HG03575 (cell line): Measurements from ENCODE around the gene STARD13.

ENCODE experiments used
- ATAC-seq: cut with Tn5 transposase; IDR thresholded peaks from one replicate; pipeline ENCODE4 v1.9.1; 2021; ENCODE audit not compliant: unreplicated experiment, insufficient number of reproducible peaks, low FRiP score; ENCODE audit errors: extremely low read depth

The STARD13 gene

DNA sequence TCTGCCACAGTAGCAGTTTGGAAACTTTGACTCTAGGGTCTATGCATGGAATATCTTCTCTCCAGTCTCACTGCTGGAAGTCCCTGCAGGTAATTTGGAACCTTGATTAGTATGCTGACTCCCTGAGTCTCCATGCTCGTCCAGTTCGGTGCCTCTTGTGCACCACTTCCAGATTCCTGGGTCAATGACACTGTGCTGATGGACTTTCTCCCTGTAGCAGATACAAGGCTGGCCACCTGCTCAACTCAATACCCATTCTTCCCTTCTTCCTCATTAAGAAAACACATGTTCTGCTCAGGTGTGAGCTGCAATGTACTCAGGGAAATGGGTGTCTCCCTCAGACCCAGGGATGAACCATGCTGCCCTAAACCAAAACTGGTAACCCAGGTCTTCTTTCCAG, 170.3 kb downstream of the STARD13 start:
- no peak for ATAC-seq

DNA sequence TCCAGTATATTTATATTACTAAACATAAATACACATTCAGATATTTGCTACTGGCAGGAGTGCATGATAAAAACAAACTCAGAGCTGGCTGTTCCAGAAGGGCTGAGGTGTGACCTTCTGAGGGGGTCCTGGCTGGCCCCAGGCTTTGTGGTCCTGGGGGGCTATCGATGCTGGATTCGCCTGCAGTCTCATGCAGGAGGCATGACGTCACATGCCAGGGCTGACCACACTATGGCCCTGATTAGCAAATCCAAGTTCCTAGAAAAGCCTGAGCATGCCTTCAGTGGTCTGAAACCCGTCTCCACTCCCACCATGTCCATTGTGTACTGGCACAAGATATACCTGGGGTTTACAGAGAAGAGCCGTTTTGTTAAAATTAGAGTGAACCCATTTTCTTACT, 171.4 kb downstream of the STARD13 start:
- ATAC-seq: no peak

DNA sequence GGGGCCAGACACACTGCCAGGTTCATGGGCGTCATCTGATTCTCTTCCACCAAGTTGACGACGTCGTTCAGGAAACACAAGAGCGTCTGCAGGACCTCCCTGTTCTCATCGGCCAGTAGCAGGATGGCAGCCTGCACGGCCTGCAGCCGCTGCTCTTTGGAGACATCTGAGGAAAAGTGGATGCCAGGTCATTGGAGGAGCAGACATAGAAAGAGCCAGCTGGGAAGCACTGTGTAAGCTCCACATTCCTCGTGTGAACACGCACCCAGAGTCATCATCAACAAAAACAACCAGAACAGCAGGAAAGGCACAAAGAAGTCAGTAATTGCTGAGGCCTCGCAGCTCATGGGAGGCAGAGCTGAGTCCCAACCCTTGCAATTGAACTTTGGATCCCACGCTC, 172.8 kb downstream of the STARD13 start:
- no peak for ATAC-seq

DNA sequence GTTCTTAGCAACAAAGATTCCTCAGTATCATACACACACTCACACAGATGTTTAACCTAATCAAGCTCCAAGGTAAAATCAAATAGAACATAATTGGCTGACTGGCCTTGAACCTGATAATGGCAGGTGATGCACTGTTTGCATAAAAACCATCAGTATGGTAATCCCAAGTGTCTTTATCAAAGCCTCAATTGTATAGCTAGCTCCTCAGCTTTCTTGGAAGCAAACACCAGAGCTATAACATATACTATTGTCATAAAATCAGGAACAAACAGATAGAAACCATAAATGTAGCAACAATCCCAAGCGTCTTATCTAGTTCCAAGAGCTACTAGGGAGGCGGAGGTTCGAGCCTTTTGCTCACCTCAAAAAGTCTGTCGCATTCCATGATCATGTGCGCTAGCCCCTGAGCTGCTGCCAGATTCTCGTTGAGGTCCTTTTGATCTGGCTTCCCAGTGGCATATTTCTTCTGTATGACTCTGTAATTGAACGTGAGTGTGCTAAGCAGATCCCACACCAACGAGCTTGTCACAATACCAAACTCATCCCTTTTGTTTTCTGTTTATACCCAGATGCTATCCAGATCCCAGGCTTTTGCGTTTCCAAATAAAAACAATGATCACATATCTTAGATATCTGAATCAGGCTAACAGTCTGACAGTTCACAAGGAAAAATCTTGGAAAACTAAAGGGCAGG, 174.0 kb downstream of the STARD13 start:
- ATAC-seq: no peak

DNA sequence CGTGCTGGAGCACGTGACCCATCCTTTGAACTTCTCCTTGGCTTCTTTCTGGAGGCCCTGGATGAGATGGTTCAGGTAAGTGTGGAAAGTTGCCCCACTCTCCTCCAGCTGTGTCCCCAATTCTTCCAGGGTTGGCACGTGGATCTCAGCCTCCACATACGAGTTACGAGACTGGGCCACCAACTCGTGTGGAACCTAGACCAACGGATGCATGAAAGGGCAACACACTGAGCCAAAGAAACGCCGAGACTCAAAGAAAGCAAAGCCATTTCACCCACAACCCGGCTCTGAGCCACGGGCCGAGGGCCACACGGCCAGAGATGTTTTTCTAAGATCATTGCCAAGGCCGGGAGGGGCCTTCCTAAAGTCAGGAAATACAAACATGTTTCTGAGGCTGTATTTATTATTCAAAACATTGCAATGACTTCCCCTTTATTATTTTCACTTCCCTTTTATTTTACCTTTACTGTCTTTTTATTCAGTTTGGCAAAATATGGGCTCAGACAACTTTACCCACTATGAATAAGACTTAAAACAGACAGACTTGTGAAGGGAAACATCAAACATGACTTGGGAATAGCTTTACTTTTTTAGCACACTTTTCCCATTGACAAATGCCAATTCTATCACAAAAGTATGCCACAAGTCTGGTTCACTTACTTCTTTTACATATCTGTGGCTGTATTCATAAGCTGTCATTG, 174.7 kb downstream of the STARD13 start:
- ATAC-seq: no peak

DNA sequence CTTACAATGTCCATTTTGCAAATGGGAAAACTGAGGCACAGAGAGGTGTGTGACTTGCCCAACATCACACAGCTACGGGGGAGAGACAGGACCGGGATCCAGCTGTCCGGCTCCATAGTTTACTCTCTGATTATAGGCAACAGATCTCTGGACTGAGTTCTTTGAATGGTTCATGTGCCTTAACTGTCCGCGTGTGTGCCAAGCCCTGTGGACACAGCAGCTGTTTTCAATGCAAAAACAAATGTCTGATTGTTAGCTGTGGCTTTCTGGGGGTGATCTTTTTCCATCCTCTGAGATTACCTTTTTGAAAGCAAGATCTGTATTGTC, 175.2 kb downstream of the STARD13 start:
- no peak for ATAC-seq

DNA sequence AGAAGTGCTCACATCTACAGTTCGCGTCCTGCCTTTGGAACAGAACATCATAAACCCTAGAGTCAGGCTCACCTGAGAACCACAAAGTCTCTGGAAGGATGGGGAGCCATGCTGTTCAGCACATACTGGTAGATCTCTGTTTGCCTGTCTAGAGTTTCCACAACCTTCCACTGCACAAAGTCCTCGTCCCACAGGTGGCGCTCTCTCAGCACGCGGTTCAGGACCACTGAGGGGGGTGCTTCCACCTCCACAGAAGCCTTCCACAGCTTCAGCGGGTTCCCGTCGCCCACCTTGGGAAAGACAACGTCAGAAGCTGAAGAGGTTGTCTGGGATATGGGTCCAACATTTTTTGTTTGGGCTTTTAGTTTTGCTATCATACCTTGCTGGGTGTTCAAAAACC, 175.8 kb downstream of the STARD13 start:
- no peak for ATAC-seq

DNA sequence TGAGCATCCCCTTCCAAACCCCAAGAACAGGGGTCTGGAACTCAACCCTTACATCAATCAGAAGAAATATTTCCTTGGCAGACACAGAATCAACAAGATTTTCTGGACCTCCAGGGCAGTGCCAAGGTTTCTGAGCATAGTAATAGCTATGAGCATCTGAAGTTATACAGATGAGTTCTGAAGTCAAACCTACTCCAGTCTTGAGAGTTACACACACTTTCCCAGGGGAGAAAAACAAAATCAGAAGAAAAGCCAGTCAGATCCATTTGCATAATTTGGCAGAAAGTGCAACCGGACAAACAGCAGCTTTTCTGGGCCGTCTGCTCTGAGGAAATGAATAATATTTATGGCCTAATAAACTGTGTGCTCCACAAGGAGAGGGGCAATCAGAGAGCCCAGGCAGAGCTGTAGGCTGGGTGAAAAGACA, 176.3 kb downstream of the STARD13 start:
- no peak for ATAC-seq

DNA sequence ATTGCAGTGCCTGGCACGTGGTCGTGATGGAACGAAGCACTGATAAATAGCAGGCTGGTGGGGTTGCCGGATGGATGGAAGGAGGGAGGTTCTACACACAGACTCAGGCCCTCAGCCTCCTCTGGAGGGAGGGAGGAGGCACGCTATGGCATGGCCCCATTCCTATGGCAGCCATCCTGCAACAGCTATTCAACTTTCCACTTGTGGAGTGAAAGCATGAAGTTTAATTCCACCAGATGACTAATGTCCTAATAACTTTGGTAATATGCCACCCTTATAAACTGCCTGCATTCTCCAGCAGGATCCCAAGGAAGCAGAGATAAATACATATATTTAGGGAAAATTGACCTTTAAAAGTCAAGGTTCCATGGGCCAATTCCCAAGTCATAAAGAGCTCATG, 176.9 kb downstream of the STARD13 start:
- ATAC-seq: no peak

DNA sequence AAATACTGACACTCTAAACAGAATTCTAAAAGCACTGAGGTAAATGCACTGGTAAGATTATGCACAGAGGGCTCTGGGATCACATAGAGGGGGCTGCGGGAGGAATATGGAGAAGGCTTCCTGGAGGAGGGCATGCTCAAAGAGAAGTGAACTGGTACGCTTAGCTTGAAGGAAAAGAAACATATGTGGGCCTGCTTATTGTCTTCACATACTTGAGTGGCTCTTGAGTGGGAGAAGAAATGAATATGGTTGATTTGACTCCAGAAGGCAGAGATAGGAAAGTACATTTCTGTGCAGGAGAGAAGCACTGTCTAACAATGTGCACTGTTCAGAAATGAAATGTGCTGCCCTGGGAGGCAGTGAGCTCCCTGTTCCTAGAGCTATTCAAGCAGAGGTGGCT, 178.2 kb downstream of the STARD13 start:
- ATAC-seq: no peak

DNA sequence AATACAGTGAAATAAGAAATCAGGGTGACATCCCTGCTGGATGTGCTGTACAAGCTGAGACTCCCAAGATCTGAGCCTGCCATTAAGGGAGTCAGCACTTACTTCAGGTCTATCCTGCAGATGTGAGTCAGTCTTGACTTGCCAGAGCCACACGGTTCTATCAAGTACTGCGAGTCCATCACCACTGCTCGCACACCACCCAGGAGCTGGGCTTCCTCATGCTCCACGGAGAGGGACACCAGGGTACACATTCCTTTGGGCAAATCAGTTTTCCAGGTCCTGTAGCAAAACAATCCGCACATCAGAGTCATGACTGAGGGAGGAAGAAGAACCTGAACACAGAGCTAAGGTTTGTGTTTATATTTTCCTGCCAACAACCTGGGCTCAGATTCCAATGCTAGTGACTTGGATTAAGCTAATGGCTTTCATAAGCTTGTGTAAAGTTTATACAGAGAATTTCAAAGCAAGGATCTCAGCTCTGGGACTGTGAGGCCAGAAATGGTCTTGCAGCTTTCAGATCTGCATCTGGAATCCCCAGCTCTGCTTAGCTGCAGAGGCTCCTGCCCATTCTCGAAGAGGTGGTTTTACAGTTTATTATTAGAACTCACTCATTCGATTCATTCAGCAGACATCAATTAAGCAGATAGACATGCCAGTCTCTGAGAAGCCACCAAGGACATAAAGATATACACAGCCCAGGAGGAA, 178.7 kb downstream of the STARD13 start:
- no peak for ATAC-seq

DNA sequence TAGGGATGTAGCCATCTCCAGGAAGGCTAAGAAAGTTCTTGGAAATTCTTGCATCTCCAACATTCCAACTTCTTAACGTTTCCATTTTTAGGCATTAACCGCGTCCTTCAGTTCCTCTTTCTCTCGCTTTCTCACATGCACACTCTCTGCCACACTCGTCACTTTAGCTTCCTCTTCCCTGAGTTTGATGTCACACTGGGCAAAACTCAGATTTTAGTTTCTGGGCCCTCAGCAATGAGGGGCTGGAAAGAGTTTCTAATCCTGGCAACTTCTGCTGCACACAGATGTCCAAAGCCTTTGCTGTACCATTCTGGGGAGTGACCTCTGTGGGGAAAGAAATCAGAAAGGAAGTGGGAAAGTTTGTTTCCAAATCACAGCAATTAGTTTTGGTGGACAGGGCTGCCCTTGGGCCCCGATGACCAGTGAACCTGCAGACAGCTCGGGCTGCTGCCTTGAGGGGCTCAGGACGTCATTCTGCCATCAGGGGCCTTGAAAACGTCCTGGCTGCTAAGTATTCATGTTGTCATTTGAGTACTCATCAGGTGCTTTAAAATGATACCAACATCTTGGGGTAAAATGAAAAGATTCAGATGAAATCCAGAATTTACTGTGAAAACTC, 180.1 kb downstream of the STARD13 start:
- no peak for ATAC-seq

DNA sequence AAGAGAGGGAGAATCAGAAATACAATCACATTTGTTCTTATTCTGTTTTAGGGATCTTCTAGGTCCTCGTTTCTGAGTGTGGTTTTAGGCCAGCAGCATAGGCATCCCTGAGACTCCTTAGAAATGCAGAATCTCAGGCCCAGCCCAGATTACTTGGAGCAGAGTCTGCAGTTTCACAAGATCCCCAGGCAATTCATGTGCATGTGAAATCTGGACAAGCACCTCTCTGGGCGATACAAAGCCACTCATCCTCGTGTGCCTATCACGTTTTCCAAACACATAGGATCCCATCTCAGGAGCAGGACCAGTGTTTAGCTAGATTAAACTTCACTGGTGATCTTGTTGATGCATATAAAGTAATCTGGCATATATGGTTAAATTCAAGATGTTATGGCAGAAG, 182.1 kb downstream of the STARD13 start:
- no peak for ATAC-seq

DNA sequence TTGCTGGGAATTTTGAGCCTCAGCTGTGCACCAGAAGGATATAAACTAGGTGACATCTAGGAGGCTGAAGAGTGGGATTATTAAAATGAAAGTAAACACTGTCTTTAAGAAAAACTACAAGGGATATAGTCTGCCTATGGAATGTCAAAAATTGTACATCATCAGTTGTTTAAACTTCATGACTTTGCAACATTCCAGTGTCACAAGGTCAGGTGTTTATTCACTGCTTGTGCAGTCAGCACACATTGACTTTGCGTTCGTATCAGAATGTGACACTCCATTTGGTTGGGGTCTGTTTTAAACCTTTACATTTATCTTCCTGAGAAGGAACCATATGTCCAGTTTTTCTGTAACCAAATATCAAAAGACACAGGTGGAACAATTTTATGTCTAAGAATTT, 183.7 kb downstream of the STARD13 start:
- ATAC-seq: no peak

DNA sequence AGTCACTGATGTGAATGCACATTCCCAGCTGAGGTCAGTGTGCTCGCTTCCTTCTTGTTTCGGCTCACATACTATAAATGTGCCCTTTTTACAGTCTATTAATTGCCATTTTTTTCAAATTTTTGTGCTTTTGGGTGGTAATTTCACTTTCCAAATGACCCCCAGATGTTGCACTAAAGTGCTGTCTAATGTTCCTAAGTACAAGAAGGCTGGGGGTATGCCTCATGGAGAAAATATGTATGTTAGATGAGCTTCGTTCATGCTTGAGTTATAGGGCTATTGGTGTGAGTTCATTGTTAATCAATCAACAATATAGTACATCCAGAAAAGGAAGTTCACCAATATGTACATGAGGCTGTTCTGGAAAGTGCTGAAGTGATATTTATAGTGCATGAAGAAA, 184.7 kb downstream of the STARD13 start:
- no peak for ATAC-seq

DNA sequence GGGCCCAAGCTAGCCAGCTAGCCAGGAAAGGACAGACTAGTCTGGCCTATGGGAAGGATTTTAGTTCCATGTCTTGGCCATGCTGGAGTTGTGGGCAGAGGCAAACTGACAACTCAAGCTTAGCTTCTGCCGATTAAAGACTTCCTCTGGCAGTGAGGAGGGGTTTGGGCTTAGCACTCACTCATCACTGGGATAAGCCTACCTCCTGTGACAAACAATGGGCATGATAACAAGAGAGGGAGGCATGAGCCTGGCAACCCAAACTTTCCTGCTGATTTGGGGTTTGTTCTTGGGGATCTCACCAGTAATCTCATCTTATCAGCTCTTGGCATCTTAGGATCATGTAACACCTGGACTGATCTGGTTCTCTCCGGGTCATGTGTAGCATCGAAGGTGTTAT, 185.7 kb downstream of the STARD13 start:
- ATAC-seq: no peak

DNA sequence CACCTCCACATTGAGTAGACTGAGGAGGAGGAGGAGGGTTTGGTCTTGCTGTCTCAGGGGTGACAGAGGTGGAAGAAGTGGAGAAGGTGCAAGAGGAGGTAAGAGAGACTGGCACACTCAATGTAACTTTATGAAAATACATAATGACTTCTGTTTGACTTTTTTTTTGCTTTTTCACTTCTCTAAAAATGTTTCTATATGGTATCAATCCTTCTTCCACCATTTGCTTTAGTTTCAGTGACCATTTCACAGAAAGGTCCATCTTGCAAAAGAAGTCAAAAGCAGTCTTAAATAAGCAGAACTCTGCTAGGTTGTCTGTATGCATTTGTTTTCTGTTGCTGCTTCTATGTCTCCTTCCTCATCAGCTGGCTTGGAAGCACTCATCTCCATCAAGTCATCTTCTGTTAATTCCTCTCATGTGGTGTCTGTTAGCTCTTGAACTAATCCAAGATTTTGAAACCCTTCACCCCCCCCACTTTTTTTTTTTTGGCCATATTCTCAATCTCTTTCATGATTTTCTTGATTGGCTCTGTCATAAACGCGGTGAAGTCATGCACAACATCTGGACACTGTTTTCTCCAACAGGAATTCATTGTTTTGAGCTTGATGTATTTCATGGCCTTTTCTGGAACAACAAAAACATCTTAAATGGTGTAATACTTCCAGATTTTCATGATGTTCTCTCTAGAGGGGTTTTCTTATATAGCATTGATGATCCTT, 188.5 kb downstream of the STARD13 start:
- ATAC-seq: no peak

DNA sequence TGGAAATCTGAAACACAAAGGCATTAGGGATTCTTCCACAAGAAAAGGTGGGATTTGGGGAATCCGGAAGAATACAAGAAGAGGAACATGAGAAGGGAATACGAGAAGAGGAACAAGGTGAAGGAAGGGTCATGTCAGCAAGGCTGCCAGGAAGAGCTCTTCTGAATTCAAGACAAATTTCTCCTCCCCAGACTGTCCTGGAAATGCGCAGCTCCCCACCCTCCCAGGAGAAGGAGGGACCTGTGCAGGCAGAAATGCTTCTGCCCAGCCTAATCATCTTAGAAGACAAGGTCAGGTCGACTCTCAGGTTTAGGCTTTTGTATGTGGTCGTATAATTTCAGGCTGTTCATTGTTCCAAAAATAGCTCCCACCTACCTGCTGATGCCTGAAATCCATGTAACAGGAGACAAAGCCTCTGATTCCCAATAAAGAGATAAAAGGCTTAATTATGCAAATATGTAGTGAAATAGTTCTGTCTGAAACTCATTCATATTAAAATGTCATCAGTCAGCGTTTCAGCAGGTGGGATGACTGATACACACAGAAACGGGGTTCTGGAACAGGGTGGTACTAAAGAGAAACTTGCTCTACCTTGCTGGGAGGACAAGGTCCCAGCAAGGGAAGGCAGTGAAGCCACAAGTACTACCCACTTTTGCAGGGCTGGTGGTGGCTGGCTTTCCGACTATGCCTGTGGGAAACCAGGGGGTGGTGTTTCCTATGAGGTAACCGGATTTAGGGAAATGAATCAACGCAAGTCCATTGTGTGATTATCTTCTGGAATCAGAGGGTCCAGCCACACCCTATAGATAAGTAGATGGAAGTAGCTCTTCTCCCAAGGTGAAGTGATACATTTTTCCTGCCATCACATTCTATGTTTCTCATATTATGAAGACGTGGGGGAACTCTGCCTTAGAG, 193.2 kb downstream of the STARD13 start:
- ATAC-seq: no peak
